A549 (cell line): Measurements from ENCODE around the gene EPS15. TPM values are rescaled to one million over a fixed set of nuclear protein-coding genes. Genes with fewer than 3 reads are reported as not detected.

Experiments used
- ATAC-seq, 2 experiments: fragments of 200-7000 bp in 1 of 2; fragments of >200 bp in 1 of 2; cut with Nextera tagmentation in 1 of 2; cut with Tn5 transposase in 1 of 2; 3 replicates each; pipeline versions ENCODE4 v1.8.0 to v1.9.1; 2018 to 2020; ENCODE audit warnings: mild to moderate bottlenecking in 1 of 2, moderate library complexity in 1 of 2
- CTCF ChIA-PET: fragments of 300-600 bp; sonication (Branson Sonifier 250); formaldehyde crosslinking; extraction: SDS; loops from one replicate; lab custom pipeline; 2021; ENCODE audit warnings: antibody characterized with exemption, inconsistent platforms; lab: Yijun Ruan, JAX
- POLR2A ChIA-PET: fragments of 350-600 bp; formaldehyde crosslinking; extraction: SDS; loops from one replicate; lab custom pipeline; 2021; ENCODE audit warnings: antibody characterized with exemption, inconsistent platforms; lab: Yijun Ruan, JAX
- DNase-seq, 2 experiments: peaks; one replicate each; pipeline versions ENCODE4 v3.0.0 to v3.0.0-alpha.2; 2011 to 2016; ENCODE audit warnings: low read depth in 1 of 2, low spot score in 1 of 2
- FAIRE-seq: peaks from 2 replicates; lab custom pipeline; 2011; peaks lifted over from hg19 to GRCh38; lab: Jason Lieb, UNC
- H3K27ac ChIP-seq, 2 experiments: fragments of >200 bp; sonication (Bioruptor Twin); formaldehyde crosslinking; 3 replicates each; pipeline ENCODE4 v1.5.1; 2016 to 2017
- H3K4me1 ChIP-seq: fragments of >200 bp; sonication (Bioruptor Twin); formaldehyde crosslinking; 3 replicates; pipeline ENCODE4 v1.6.1; 2016
- H3K4me2 ChIP-seq: fragments of >200 bp; sonication (Bioruptor Twin); formaldehyde crosslinking; 3 replicates; pipeline ENCODE4 v1.6.1; 2016
- H3K4me3 ChIP-seq: fragments of >200 bp; sonication (Bioruptor Twin); formaldehyde crosslinking; 3 replicates; pipeline ENCODE4 v1.5.1; 2016
- H3K9me3 ChIP-seq: fragments of >200 bp; sonication (Bioruptor Twin); formaldehyde crosslinking; 3 replicates; pipeline ENCODE4 v1.6.1; 2016
- ATOH8 ChIP-seq: fragments of 250-450 bp; sonication (Bioruptor Pico); IDR thresholded peaks from 2 replicates; pipeline ENCODE4 v1.5.0; 2020; ENCODE audit warnings: low read depth, mild to moderate bottlenecking, moderate library complexity
- BCL3 ChIP-seq: fragments of >200 bp; sonication (Bioruptor Twin); formaldehyde crosslinking; IDR thresholded peaks from 3 replicates; pipeline ENCODE4 v1.6.1; 2016
- CBX8 ChIP-seq: fragments of 200-600 bp; sonication (generic); IDR thresholded peaks from 2 replicates; pipeline ENCODE4 v1.6.1; 2016
- CHD4 ChIP-seq: fragments of 200-600 bp; sonication (generic); IDR thresholded peaks from 2 replicates; pipeline ENCODE4 v1.6.1; 2016; ENCODE audit warnings: antibody characterized with exemption, mild to moderate bottlenecking, borderline replicate concordance
- CTCF ChIP-seq: fragments of >200 bp; sonication (Bioruptor Twin); formaldehyde crosslinking; IDR thresholded peaks from 3 replicates; pipeline ENCODE4 v1.5.1; 2016
- EHMT2 ChIP-seq: fragments of 200-600 bp; sonication (generic); IDR thresholded peaks from 2 replicates; pipeline ENCODE4 v1.6.1; 2016; ENCODE audit warnings: antibody characterized with exemption, low read depth, mild to moderate bottlenecking, moderate library complexity
- ELK1 ChIP-seq: fragments of 150-350 bp; IDR thresholded peaks from 2 replicates; pipeline ENCODE4 v1.6.1; 2014; ENCODE audit warnings: low read depth, mild to moderate bottlenecking, low read length
- ESRRA ChIP-seq: fragments of 150-350 bp; IDR thresholded peaks from 2 replicates; pipeline ENCODE4 v1.6.1; 2014; ENCODE audit warnings: mild to moderate bottlenecking, low read length, borderline replicate concordance
- FOXS1 ChIP-seq: fragments of 250-450 bp; sonication (Bioruptor Pico); IDR thresholded peaks from 2 replicates; pipeline ENCODE4 v1.5.0; 2020; ENCODE audit warnings: mild to moderate bottlenecking, moderate library complexity
- GATA3 ChIP-seq: IDR thresholded peaks from 2 replicates; pipeline ENCODE4 v1.6.1; 2012; ENCODE audit warnings: borderline replicate concordance
- HDAC2 ChIP-seq: fragments of 200-600 bp; sonication (generic); IDR thresholded peaks from 2 replicates; pipeline ENCODE4 v1.6.1; 2016
- HES2 ChIP-seq: fragments of >200 bp; sonication (Bioruptor Twin); formaldehyde crosslinking; IDR thresholded peaks from 2 replicates; pipeline ENCODE4 v1.6.1; 2016
- HEYL ChIP-seq: fragments of 250-450 bp; sonication (Bioruptor Pico); IDR thresholded peaks from 2 replicates; pipeline ENCODE4 v1.8.0; 2021; ENCODE audit warnings: mild to moderate bottlenecking, moderate library complexity
- HMGXB4 ChIP-seq: fragments of 250-450 bp; sonication (Bioruptor Pico); IDR thresholded peaks from 2 replicates; pipeline ENCODE4 v1.5.0; 2021; ENCODE audit warnings: mild to moderate bottlenecking, moderate library complexity, borderline replicate concordance
- HOXB13 ChIP-seq: fragments of 250-450 bp; sonication (Bioruptor Pico); IDR thresholded peaks from 2 replicates; pipeline ENCODE4 v1.5.0; 2020; ENCODE audit warnings: low read depth, mild to moderate bottlenecking, moderate library complexity
- HOXB5 ChIP-seq: fragments of 250-450 bp; sonication (Bioruptor Pico); IDR thresholded peaks from 2 replicates; pipeline ENCODE4 v1.5.0; 2020; ENCODE audit warnings: mild to moderate bottlenecking, moderate library complexity
- KDM5A ChIP-seq: fragments of 200-600 bp; sonication (generic); IDR thresholded peaks from 2 replicates; pipeline ENCODE4 v1.6.1; 2016; ENCODE audit warnings: antibody characterized with exemption, mild to moderate bottlenecking
- MAFK ChIP-seq: fragments of 450-650 bp; IDR thresholded peaks from 2 replicates; pipeline ENCODE4 v1.6.1; 2014; ENCODE audit not compliant: partially characterized antibody
- MAZ ChIP-seq: fragments of 150-350 bp; IDR thresholded peaks from 2 replicates; pipeline ENCODE4 v1.6.1; 2014; ENCODE audit warnings: antibody characterized with exemption, low read depth, low read length, borderline replicate concordance
- MYC ChIP-seq: IDR thresholded peaks from 2 replicates; pipeline ENCODE4 v1.6.1; 2012; ENCODE audit warnings: mild to moderate bottlenecking, inconsistent platforms, low read length, improper control_type of control experiment, borderline replicate concordance
- NR3C1 ChIP-seq: fragments of >200 bp; sonication (Bioruptor Twin); formaldehyde crosslinking; IDR thresholded peaks from 3 replicates; pipeline ENCODE4 v1.6.1; 2017
- PBX3 ChIP-seq: IDR thresholded peaks from 2 replicates; pipeline ENCODE4 v1.6.1; 2012
- POLR2A ChIP-seq: IDR thresholded peaks from 2 replicates; pipeline ENCODE4 v1.6.1; 2012; ENCODE audit warnings: mild to moderate bottlenecking, low read length
- RAD21 ChIP-seq, 2 experiments: fragments of >200 bp in 1 of 2; sonication (Bioruptor Twin) in 1 of 2; formaldehyde crosslinking in 1 of 2; IDR thresholded peaks in 1 of 2; conservative IDR thresholded peaks in 1 of 2; 2 replicates in 1 of 2; 3 replicates in 1 of 2; pipeline ENCODE4 v1.6.1; 2012 to 2018; ENCODE audit warnings: inconsistent platforms in 1 of 2
- RFX5 ChIP-seq: fragments of 450-650 bp; IDR thresholded peaks from 2 replicates; pipeline ENCODE4 v1.7.1; 2014; ENCODE audit warnings: antibody characterized with exemption, mild to moderate bottlenecking, moderate library complexity
- RNF2 ChIP-seq: fragments of 200-600 bp; sonication (generic); IDR thresholded peaks from 2 replicates; pipeline ENCODE4 v1.6.1; 2016; ENCODE audit warnings: low read depth, mild to moderate bottlenecking, antibody characterized with exemption, moderate library complexity, borderline replicate concordance
- SREBF2 ChIP-seq: fragments of 450-650 bp; IDR thresholded peaks from 2 replicates; pipeline ENCODE4 v1.6.1; 2014; ENCODE audit warnings: mild to moderate bottlenecking, moderate library complexity
- ZFP36 ChIP-seq: fragments of 450-650 bp; IDR thresholded peaks from 2 replicates; pipeline ENCODE4 v1.6.1; 2014; ENCODE audit warnings: borderline replicate concordance; ENCODE audit not compliant: partially characterized antibody
- ZNF302 ChIP-seq: fragments of 250-450 bp; sonication (Bioruptor Pico); IDR thresholded peaks from 2 replicates; pipeline ENCODE4 v1.9.0; 2021; ENCODE audit warnings: inconsistent platforms, mild to moderate bottlenecking, moderate library complexity
- WGBS: methylation state at CpG from one replicate; pipeline ENCODE4 v1.1.6; 2017; ENCODE audit errors: missing lambda C conversion rate; 5-methylcytosine and 5-hydroxymethylcytosine counted together
- polyA plus RNA-seq, 4 experiments: library from polyadenylated mRNA; depleted of rRNA in 3 of 4; stranded (reverse); fragments of >200 nt; fragmentation: RNase III in 1 of 4; extraction: RNeasy Plus Mini Kit Qiagen cat#74134 plus additional on column Dnase treatment in 1 of 4; gene quantifications; 2 replicates in 3 of 4; 3 replicates in 1 of 4; pipeline ENCODE4 v1.2.3, GENCODE V29; 2011 to 2017

The EPS15 gene
- polyA plus RNA-seq, 2 of the 4 experiments (the other 2 are of a cell fraction): 10.9 to 35.4 TPM

- CTCF ChIA-PET: no interaction called here
- DNase-seq: no peak
- no peak for TF ChIP-seq ZFP36
- TF ChIP-seq MYC: no peak
- TF ChIP-seq CBX8: no peak
- TF ChIP-seq HMGXB4 (CRISPR knock-in tag): no peak
- no peak for TF ChIP-seq CTCF
- no peak for TF ChIP-seq HOXB5 (CRISPR knock-in tag)
- no peak for TF ChIP-seq MAZ
- no peak for TF ChIP-seq ELK1
- no peak for TF ChIP-seq RFX5
- no peak for TF ChIP-seq KDM5A
- no peak for TF ChIP-seq RNF2
- no peak for TF ChIP-seq GATA3
- TF ChIP-seq ZNF302 (CRISPR knock-in tag): no peak
- no peak for TF ChIP-seq POLR2A
- no peak for TF ChIP-seq ATOH8 (CRISPR knock-in tag)
- no peak for TF ChIP-seq EHMT2
- TF ChIP-seq HES2: no peak
- no peak for TF ChIP-seq BCL3
- no peak for TF ChIP-seq SREBF2
- TF ChIP-seq HOXB13 (CRISPR knock-in tag): no peak
- TF ChIP-seq, all 56 proteins: peak for 0
- peak overlapping the region in 1 of 2 experiments; percentile 78; a peak in 4 of 6 replicates for H3K27ac ChIP-seq
- FAIRE-seq (no peak), ATAC-seq (no peak)
- POLR2A ChIA-PET: no interaction called here
- peaks cover 28% of the 10 kb centered on the region for H3K4me1 ChIP-seq
- H3K9me3 ChIP-seq: no peaks in the 10 kb centered on the region
- H3K4me2 ChIP-seq: no peak overlapping the region
- no peak overlapping the region for H3K4me3 ChIP-seq
Observed at GRCh38 chr1:51559501-51559900, 40.4 kb upstream of the EPS15 start.

GRCh38 chr1:51559064-51559500 lies 40.0 kb upstream of the EPS15 start:
- peak overlapping the region; percentile 35 to 78; a peak in 4 of 6 replicates for H3K27ac ChIP-seq
- H3K4me1 ChIP-seq: peaks cover 23% of the 10 kb centered on the region
- no peak for ATAC-seq

More at GRCh38 chr1:51559064-51559500, 40.0 kb upstream of the EPS15 start:
- 78% methylated on average over 3 of the region's 3 CpGs for WGBS
- ChIA-PET CTCF (no interaction called here), POLR2A (no interaction called here)
- Histone ChIP-seq H3K9me3 (no peaks in the 10 kb centered on the region), H3K4me2 (peak overlapping the region; percentile 49), H3K4me3 (no peak overlapping the region)
- no peak for TF ChIP-seq HDAC2
- no peak for TF ChIP-seq ESRRA
- TF ChIP-seq BCL3: no peak
- no peak for TF ChIP-seq NR3C1
- no peak for TF ChIP-seq PBX3
- TF ChIP-seq HOXB5 (CRISPR knock-in tag): no peak
- TF ChIP-seq KDM5A: no peak
- TF ChIP-seq HEYL (CRISPR knock-in tag): no peak
- no peak for TF ChIP-seq RAD21 (conservative IDR thresholded peaks at IDR 0.05 in 1 of 2, IDR thresholded peaks at IDR 0.05 in 1 of 2)
- no peak for TF ChIP-seq MAFK
- TF ChIP-seq CHD4: no peak
- TF ChIP-seq FOXS1 (CRISPR knock-in tag): no peak
- TF ChIP-seq RFX5: no peak
- TF ChIP-seq HES2: no peak
- FAIRE-seq (no peak), DNase-seq (no peak)
